ENCODE measurements around the gene ROCK1. TPM values are rescaled to one million over a fixed set of nuclear protein-coding genes. Genes with fewer than 3 reads are reported as not detected.

The ROCK1 gene
- total and polyA plus RNA-seq, 2 donors (not counting 3 experiments of a cell fraction or from before 2014, with no cell fraction given): 5.3 to 53.0 TPM

GRCh38 chr18:21052385-21052784 lies 59.2 kb downstream of the ROCK1 start:
- FAIRE-seq (no peak), DNase-seq (ENCODE audit: low read depth, low spot score) (no peak)
- Histone ChIP-seq H2AFZ (ENCODE audit: low read depth, low read length) (no peak overlapping the region), H3K9ac (replicated peaks; ENCODE audit: extremely low read depth, insufficient read depth, low read length) (no peak overlapping the region), H3K9me3 (replicated peaks; ENCODE audit: control insufficient read depth, insufficient read depth, low read length) (no peaks in the 10 kb centered on the region), H3K27me3 (ENCODE audit: control insufficient read depth in 2 of 2, insufficient read depth in 2 of 2, low read length in 2 of 2) (no peaks in the 10 kb centered on the region), H3K4me2 (ENCODE audit: insufficient read depth, low read length) (no peak overlapping the region), H3K36me3 (ENCODE audit: control insufficient read depth in 2 of 2, extremely low read depth in 1 of 2, insufficient read depth in 2 of 2, low read length in 2 of 2) (peaks cover 0 to 2% of the 10 kb centered on the region in 2 experiments), H3K9me1 (replicated peaks; ENCODE audit: control insufficient read depth, extremely low read depth, insufficient read depth, low read length) (no peaks in the 10 kb centered on the region), H3K4me1 (ENCODE audit: control insufficient read depth, extremely low read depth, insufficient read depth, low read length) (peaks cover 9% of the 10 kb centered on the region), H3K79me2 (ENCODE audit: control insufficient read depth, insufficient read depth, low read length) (peaks cover 78% of the 10 kb centered on the region), H3K27ac (ENCODE audit: insufficient read depth, low read depth, low read length) (no peak overlapping the region), H4K20me1 (replicated peaks; ENCODE audit: control insufficient read depth, extremely low read depth, insufficient read depth, low read length) (peaks cover 2% of the 10 kb centered on the region), H3K4me3 (replicated peaks in 1 of 3; ENCODE audit: insufficient read depth in 1 of 3, low read depth in 1 of 3, low read length in 3 of 3) (no peak overlapping the region)
- dilution Hi-C loops (cut with MboI; ENCODE audit: extremely low pct_ligation_motif_present, low sequenced_read_pairs) (no loop called here), intact Hi-C loops (cut with micrococcal nuclease) (no loop called here)
- ChIA-PET CTCF (no interaction called here), POLR2A (no interaction called here)
- BruUV-seq (replicated peaks): no TSS peak
- TF ChIP-seq MYC (IDR thresholded peaks at IDR 0.05; ENCODE audit: low read depth, low read length) (no peak), FOS (IDR thresholded peaks at IDR 0.05; ENCODE audit: borderline replicate concordance, insufficient read depth, low read length) (no peak), EZH2 (IDR thresholded peaks at IDR 0.05; ENCODE audit: borderline replicate concordance, low read depth, low read length, severe bottlenecking) (no peak), CTCF (IDR thresholded peaks at IDR 0.05; ENCODE audit: extremely low read depth in 1 of 2, insufficient read depth in 1 of 2, low read depth in 1 of 2, low read length in 2 of 2) (no peak), JUN (IDR thresholded peaks at IDR 0.05; ENCODE audit: borderline replicate concordance, insufficient read depth, insufficient read length, low read depth) (no peak), GATA2 (IDR thresholded peaks at IDR 0.05; ENCODE audit: insufficient read depth, insufficient read length, low read depth, low read length) (no peak), POLR2A (IDR thresholded peaks at IDR 0.05; ENCODE audit: low read depth, low read length) (no peak)
